ENCODE measurements around the gene CHRNG. TPM values are rescaled to one million over a fixed set of nuclear protein-coding genes. Genes with fewer than 3 reads are reported as not detected.
A peak's percentile ranks its signal among the peaks of the same experiment; 100 is the strongest.
"Not testable (repeated sequence)": the region's sequence is repeated elsewhere in the genome, so short reads cannot be mapped to it uniquely, and the experiment has no call there.

Gene CHRNG
- total RNA-seq, 1 donor from 2014 or later: not detected

DNA sequence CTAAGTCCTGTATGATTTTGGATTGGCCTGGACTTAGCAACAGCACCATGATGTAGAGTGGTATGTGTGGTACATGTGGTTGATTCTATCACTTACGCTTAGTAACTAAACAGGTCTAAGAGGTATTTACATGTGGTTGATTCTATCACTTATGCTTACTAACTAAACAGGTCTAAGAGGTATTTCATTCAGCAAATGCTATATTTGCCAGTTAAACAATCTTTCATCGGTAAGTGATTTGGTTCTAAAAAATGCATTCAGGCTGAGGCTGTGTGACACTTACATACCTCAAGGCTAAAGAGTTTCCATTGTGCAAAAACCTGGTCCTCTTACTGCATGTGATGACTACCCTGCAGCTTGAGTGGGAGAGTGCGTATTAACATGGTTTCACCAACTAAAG lies 24.1 kb downstream of the CHRNG start:
- DNase-seq (no peak), ATAC-seq (no peak)
- intact Hi-C loops (cut with micrococcal nuclease): no loop called here

GRCh38 chr2:232567721-232568120 lies 28.2 kb downstream of the CHRNG start:
- no peak for ATAC-seq

GRCh38 chr2:232568161-232568560 lies 28.7 kb downstream of the CHRNG start:
- ATAC-seq (peak; percentile 87), DNase-seq (no peak)
- intact Hi-C loops (cut with micrococcal nuclease): no loop called here

More at GRCh38 chr2:232567721-232568120, 28.2 kb downstream of the CHRNG start:
- no peak for DNase-seq
- intact Hi-C loops (cut with micrococcal nuclease): no loop called here

GRCh38 chr2:232569541-232569940 lies 30.0 kb downstream of the CHRNG start:
- intact Hi-C loops (cut with micrococcal nuclease): no loop called here

DNA sequence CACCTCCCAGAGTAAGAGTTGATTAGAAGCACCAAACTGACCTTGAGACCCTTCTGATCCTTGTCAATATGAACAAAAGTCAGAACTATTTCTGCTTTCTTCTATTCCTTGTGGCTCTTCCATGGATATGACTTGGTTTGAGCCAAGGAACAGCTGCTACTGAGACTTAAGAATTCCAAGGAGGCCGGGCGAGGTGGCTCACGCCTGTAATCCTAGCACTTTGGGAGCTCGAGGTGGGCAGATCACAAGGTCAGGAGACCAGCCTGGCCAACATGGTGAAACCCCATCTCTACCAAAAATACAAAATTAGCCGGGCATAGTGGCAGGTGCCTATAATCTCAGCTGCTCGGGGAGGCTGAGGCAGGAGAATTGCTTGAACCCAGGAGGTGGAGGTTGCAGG lies 31.0 kb downstream of the CHRNG start:
- DNase-seq; intact Hi-C loops (cut with micrococcal nuclease); ATAC-seq: not testable (repeated sequence)

More at GRCh38 chr2:232569541-232569940, 30.0 kb downstream of the CHRNG start:
- ATAC-seq (no peak), DNase-seq (no peak)

DNA sequence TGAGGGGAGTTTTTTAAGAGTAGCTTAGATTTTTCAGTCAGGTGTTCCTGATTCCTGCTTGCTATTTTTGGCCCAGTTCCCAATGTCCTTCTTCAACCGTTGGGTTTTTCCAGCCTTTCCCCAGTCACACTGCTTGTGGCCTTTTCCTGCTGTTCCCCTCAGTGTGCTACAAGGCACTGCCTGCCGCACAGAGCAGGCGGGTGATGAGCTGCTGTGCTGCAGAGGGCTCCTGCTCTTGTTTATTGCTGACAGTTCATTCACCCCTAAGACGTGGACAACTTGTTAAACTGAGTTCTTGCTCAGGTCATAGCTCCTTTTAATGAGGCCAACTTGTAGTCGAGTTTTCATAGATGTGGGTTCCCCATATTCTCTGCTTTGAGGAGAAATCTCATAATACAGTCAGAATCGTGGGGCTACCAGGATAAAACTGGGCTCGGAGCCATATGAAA lies 31.6 kb downstream of the CHRNG start:
- intact Hi-C loops (cut with micrococcal nuclease): no loop called here
- ATAC-seq (no peak), DNase-seq (no peak)

GRCh38 chr2:232573042-232573441 lies 33.5 kb downstream of the CHRNG start:
- DNase-seq (no peak), ATAC-seq (no peak)
- intact Hi-C loops (cut with micrococcal nuclease): no loop called here

DNA sequence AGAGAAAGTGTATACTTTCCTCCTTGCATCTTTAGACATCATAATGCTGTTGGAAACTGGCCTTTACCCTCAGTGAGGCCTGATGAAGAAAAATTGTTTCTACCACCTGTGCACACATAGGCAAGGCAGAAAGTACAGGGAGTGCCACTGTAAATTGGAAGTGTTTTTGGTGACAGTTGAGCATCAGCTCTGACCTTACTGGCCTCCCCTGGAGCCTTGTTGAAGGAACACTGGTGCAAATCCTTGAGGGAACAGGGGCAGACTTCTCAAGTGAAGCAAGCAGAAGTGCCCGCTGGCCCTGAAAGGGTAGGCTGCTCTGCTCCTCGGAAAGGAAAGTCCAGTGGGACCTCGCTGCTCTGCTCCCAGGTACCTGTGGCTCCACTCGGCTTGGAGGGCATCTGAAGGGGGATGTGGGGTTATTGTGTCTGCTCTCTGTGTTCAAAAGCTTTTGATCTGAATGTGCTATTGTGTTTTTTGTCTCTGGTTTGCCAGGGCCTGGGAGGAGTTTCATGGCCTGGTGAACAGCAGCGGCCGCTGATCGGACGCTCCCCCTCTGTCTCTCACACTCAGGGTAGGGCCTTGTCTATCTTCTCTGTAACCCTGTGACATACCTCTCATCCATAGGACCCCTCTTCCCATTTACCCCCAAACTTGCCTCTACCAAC lies 34.4 kb downstream of the CHRNG start:
- intact Hi-C loops (cut with micrococcal nuclease): no loop called here
- no peak for DNase-seq
- ATAC-seq: no peak

- DNase-seq: no peak
- intact Hi-C loops (cut with micrococcal nuclease): no loop called here
- no peak for ATAC-seq
Observed at GRCh38 chr2:232574674-232575403, 35.3 kb downstream of the CHRNG start.

GRCh38 chr2:232575404-232575746 lies 35.9 kb downstream of the CHRNG start:
- intact Hi-C loops (cut with micrococcal nuclease): no loop called here
- DNase-seq (no peak), ATAC-seq (no peak)

- intact Hi-C loops (cut with micrococcal nuclease): no loop called here
- ATAC-seq: no peak
- DNase-seq: no peak
Observed at GRCh38 chr2:232576995-232577394, 37.5 kb downstream of the CHRNG start.

GRCh38 chr2:232577841-232578240 lies 38.3 kb downstream of the CHRNG start:
- intact Hi-C loops (cut with micrococcal nuclease): no loop called here
- peak; percentile 52 for ATAC-seq
- no peak for DNase-seq

- ATAC-seq (no peak), DNase-seq (no peak)
- intact Hi-C loops (cut with micrococcal nuclease): no loop called here
Observed at GRCh38 chr2:232578626-232579025, 39.1 kb downstream of the CHRNG start.

- intact Hi-C loops (cut with micrococcal nuclease): no loop called here
- no peak for DNase-seq
- no peak for ATAC-seq
Observed at GRCh38 chr2:232580648-232580981, 41.1 kb downstream of the CHRNG start.

- ATAC-seq (no peak), DNase-seq (no peak)
- intact Hi-C loops (cut with micrococcal nuclease): no loop called here
Observed at GRCh38 chr2:232581725-232582124, 42.2 kb downstream of the CHRNG start.

DNA sequence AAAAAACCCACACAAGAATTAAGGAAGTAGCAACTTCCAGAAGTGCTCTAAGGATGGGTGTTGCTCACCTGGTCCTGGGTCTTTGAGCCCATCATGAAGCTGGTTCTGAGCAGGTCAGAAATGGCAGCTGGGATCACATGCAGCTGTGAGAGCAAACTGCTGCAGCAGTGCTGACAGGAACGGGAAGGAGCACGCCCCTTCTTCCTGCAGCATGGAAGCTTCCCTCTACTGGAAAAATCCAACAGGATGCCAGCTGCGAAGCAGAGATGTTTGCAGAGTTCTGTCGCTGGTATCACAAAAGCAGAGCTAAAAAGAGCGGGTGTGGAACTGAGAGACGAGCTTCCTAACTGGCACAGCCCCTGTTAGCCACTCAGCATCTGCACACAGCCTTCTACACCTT lies 44.7 kb downstream of the CHRNG start:
- DNase-seq (no peak), ATAC-seq (no peak)
- intact Hi-C loops (cut with micrococcal nuclease): no loop called here

DNA sequence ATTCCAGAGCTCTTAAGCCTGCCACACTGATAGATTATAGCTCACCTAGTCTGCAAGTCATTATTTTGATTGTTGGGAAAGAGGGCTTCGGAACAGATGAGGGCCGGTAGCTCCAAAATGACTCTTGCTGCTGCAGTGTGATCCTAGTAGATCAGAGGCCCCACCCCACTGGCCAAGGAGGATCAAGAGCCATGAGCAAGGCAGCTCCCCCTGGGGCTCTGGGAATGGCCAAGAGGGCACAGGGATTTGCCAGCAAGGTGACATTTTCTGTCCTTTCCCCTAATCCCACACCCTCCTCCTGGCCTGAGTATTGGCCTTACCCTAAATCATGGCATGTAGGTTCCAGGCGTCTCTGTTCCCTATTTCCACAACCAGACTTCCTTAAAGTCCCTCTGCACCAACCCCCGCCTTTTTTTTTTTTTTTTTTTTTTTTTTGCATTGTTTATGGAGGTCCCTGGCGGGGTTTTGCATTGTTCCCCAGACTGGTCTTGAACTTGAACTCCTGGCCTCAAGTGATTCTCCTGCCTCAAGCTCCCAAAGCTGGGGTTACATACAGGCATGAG lies 47.5 kb downstream of the CHRNG start:
- DNase-seq (no peak), ATAC-seq (no peak)
- intact Hi-C loops (cut with micrococcal nuclease): no loop called here

- DNase-seq (no peak), ATAC-seq (no peak)
- intact Hi-C loops (cut with micrococcal nuclease): no loop called here
Observed at GRCh38 chr2:232587512-232587911, 48.0 kb downstream of the CHRNG start.

DNA sequence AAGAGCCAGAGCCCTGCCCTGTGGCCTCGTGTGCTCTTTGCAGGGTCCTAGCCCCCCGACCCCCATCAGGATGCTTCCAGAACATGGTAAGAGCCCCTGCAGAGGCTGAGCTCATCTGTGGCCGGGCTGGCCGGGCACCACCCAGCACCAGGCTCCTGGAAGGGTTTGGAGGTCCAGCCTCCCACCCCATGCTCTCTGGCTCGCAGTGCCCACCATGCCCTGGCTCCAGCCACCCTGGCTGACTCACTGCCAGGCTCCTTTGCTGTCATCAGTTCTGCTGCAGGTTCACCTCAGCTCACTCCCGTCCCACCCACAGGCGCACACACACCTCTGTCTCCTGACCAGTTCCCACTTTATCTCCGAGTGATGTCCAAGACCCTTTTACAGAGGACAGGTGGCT lies 48.5 kb downstream of the CHRNG start:
- ATAC-seq (no peak), DNase-seq (no peak)
- intact Hi-C loops (cut with micrococcal nuclease): no loop called here

GRCh38 chr2:232588680-232589585 lies 49.4 kb downstream of the CHRNG start:
- intact Hi-C loops (cut with micrococcal nuclease): no loop called here
- DNase-seq: peak; percentile 62
- peak; percentile 82 for ATAC-seq

Measured in left ventricle myocardium superior (tissue), 1 donor.